HG02571 (cell line): Measurements from ENCODE around the gene MTHFR.

ENCODE experiments used
- ATAC-seq: cut with Tn5 transposase; IDR thresholded peaks from one replicate; pipeline ENCODE4 v1.9.1; 2021; ENCODE audit warnings: mild to moderate bottlenecking, moderate library complexity; ENCODE audit not compliant: unreplicated experiment

Gene MTHFR

DNA sequence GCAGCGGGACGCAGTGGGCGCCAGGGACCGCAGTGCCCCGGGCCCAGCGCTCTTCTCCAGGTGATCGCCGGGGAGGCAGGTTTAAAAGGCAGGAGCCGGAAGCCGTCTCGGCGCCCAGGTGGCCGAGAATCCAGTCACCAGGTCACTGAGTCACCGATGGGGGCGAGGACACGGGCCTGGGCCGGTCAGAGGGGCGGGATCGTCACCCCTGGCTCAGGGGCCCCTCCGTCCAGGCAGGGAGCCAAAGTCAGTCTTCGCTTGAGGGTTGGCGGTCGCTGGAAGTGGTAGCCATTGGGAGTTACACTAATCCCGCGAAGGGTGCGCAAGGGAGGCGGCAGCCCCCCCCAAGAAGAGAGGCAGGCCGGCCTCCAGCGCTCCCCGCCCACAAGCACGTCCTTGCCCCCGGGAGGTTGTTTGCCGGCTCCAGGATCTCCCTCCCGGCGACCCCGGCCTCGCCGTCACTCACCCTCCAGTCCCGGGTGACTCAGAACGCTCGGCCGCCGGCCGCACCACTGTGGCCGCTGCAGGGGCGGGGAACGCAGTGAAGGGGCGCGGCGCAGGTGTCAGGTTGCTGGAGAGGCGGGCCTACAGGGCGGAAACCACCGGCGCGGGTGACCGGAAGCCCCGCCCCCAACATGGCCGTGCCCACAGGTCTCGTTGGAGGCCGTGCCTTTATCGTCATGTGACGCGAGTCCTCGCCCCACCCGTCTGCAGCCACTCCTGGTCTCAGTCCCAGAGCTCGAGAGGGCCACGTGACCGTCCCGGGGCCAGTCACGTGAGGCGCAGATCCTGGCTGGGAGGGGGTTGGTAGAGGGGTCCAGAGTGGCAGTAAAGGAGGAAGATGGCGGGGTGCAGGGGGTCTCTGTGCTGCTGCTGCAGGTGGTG lies at the start of gene MTHFR, which contains the start of gene CLCN6:
Gene MTHFR, minus strand, starts transcription at position 543 of the 885 bp plus-strand sequence. CDS start 2,848 bp downstream, outside the sequence.
Gene CLCN6, plus strand, starts transcription at position 770 of the 885 bp plus-strand sequence. Its CDS starts 72 bp downstream, at position 842.
- peak; percentile 88 for ATAC-seq

DNA sequence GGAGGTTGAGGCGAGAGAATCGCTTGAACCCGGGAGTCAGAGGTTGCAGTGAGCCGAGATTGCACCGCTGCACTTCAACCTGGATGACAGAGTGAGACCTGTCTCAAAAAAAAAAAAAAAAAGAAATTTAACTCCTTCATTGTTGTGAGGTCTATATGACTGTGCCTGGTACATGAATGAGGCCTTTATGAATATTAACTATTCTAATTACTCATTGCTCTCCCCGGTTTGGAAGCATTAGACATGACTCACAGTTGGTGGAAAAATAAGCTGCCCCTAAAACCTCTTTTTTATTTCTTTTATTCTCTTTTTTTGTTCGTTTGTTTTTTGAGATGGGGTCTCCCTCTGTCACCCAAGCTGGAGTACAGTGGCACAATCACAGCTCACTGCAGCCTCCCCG lies 49.7 kb upstream of the MTHFR start:
- ATAC-seq, result no peak

DNA sequence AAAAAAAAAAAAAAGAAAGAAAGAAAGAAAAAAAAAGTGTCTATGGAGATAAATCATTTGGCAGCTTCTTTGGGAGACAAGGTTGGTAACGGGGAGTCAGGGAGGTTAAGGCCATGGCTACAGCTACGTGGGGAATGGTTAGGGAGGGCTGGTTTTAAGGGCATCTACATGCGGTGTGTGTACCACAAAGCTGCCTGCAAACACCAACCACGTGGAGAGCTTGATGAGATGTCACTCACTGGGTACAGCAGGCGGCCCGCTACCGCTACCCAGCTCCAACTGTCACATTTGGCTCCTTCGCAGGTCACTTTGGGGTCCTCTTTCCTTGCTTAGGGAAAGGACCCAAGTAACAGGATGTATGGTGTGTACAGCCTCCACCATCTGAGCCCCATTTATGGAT lies 48.8 kb upstream of the MTHFR start:
- no peak for ATAC-seq

DNA sequence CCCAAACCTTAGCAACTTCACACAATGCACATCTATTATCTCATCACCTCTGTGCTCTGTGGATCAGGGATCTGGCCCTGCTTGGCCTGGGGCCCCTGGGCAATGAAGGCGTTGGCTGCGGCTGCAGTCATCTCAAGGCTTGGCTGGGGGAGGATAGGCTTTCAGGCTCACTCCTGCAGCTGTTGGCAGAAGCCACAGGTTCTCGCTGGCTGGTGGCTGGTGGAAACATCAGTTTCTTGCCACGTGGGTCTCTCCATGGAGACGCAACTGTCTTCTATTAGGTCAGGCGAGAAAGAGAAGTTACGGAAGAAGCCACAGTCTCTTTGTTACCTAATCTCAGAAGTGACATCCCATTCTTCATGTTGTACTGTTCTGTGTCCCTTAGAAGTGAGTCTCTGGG lies 45.4 kb upstream of the MTHFR start:
- ATAC-seq, result no peak

DNA sequence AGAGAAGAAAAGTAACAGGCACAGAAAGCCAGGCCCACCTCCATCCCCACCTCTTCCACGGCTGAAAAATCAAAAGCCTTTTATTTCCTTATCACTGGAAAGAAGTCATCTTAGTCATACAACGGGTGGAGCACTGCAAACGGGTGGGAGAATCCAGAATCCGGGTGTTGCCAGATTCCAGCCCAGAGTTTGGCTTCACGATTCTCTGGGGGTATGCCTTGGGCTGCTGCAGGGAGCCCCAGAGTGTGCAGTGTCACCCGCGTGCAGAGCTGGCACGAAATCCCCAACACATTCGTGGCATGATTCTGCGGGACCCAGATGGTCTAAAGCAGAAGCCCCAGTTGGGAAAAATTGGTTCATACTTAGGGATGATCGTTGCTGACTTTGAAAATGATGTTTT lies 44.4 kb upstream of the MTHFR start:
- no peak for ATAC-seq

DNA sequence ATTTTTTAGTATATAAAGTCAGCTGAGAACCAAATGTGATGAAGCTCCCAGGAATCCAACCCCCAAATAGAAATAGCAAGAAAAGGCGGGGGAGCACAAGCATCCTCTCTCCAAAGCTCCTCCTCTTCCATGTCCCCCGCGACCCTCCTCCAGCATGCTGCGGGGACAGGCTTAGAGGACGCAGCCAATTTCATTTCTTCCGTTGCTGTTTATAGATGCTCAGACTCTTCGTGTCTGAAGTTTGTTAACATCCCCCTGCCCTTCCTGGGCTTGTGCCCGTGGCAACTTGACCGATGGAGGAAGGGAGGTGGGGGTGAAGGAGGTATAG lies 42.6 kb upstream of the MTHFR start:
- ATAC-seq, result no peak

DNA sequence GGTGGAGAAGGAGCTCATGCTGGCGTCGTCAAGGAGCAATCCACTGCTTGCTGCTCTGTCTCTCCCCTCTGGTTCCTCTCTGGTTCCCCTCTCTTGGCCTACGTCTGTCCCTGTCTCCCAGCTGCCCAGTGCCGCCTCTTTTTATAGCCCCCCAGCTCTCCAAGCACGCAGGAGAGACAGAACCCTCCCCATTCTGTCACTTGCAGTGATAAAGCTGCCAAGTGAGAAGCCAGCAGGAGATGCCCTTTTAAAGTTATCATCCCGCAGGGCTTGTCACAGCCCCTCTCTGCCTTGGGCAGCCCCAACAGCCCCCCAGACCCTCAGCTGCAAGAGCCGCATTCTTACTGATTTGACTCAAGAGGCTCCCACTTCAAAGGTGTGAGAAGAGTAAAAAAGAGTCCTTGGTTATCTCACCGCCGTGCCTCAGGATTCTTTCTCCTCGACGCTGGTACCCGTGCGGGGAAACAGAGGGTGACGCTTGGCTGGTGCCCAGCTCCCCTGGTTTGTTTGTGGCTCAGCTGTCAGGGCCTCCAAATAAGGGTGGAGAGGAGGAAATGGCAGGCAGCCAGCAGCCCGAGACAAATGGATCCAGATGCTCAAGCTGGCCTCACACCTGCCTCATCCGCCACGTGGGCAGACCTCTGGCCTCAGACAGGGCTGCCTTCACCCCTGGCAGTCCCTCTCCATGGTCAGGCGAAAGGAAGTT lies 42.1 kb upstream of the MTHFR start, which contains the start of gene NPPA:
Gene NPPA, minus strand, starts transcription at position 117 of the 706 bp plus-strand sequence. Its CDS starts 99 bp downstream, at position 18.
- no peak for ATAC-seq

DNA sequence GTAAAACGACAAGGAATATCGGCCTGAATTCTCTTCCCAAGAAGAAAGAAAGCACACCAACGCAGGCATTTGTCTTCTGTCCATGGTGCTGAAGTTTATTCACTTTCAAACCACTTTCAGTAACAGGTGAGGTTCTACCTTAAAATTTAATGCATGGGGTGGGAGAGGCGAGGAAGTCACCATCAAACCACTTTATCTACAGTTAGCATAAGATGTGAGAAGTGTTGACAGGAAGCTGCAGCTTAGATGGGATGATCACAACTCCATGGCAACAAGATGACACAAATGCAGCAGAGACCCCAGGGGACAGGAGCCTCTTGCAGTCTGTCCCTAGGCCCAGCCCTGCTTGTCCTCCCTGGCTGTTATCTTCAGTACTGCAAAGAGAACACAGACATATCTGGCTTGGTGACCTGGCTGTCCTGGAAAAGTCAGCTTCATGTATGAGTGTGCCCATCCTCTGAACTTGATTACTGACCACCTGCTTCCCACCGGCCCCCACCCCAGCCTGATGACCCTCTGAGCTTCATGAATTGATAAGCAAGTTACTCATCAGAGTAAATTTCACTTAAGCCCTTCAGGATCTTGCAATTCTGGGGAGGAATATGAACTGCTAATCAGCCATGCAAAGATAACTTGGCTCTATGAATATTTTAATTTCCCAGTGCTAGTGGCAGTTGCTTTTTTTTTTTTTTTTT lies 40.0 kb upstream of the MTHFR start:
- no peak for ATAC-seq

DNA sequence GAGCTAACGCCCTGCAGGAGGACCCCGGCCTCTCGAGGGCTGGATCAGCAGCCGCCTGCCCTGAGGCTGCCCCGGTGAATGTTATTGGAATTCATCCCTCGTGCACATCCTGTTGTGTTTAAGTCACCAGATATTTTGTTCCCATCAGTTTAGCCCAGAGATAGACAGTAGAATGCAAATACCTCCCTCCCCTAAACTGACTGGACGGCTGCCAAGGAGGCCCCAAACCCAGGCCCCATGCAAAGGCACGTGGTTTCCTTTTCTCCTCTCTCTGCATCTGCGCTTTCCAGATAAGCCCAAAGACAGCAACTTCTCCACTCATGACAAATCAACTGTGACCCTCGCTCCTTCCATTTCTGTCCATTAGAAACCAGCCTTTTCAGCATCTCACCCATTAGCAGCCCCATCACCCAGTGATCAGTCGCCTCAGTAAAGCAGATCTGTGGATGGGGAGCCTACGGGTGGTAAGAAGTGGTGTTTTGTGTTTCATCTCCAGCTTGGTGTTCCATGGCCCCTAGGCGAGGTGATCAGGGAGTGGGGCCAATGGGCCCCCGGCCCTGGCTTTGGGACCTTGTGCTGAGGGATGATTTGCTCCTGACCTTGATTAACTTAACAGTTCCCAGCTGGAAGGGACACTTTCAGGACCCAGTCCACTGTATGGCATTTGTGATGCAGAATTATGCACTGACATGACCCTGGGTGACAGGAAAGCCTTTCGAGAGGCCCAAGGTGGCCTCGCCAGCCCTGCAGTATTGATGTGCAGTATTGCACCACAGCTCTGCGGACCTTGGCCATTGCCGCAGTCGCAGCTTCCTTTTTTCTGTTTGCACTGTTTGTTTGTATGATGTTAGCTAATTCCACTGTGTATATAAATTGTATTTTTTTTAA lies 36.6 kb upstream of the MTHFR start:
- no peak for ATAC-seq

DNA sequence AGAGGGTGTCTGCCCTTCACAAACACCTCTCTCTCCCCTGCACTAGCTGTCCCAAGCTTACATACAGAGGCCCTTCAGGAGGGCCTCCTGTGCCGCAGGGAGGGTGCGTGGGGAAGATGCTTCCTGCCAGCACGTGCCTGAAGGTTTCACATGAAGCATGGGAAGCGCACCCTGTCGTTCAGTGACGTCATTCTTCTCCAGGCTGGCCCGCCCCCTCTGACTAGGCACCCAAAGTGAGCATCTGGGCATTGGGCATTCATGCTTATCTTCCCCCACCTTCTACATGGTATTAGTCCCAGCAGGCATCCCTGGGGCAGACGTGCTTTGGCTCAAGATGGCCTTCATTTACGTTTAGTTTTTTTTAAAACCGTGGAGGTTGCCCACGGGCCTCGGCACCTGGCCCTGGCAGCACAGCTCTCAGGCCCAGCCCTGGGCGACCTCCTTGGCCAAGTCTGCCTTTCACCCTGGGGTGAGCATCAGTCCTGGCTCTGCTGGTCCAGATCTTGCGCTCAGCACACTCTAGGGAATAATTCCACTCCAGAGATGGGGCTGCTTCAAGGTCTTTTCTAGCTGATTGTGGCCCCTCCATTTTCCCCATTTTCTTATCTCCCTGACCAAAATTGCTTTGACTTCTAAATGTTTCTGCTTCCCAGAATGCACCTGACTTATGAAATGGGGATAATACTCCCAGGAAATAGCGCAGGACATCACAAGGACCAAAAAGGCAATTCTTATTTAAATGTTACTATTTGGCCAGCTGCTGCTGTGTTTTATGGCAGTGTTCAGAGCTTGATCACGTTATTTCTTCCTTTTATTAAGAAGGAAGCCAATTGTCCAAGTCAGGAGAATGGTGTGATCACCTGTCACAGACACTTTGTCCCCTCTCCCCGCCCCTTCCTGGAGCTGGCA lies 35.7 kb upstream of the MTHFR start:
- ATAC-seq, result no peak

DNA sequence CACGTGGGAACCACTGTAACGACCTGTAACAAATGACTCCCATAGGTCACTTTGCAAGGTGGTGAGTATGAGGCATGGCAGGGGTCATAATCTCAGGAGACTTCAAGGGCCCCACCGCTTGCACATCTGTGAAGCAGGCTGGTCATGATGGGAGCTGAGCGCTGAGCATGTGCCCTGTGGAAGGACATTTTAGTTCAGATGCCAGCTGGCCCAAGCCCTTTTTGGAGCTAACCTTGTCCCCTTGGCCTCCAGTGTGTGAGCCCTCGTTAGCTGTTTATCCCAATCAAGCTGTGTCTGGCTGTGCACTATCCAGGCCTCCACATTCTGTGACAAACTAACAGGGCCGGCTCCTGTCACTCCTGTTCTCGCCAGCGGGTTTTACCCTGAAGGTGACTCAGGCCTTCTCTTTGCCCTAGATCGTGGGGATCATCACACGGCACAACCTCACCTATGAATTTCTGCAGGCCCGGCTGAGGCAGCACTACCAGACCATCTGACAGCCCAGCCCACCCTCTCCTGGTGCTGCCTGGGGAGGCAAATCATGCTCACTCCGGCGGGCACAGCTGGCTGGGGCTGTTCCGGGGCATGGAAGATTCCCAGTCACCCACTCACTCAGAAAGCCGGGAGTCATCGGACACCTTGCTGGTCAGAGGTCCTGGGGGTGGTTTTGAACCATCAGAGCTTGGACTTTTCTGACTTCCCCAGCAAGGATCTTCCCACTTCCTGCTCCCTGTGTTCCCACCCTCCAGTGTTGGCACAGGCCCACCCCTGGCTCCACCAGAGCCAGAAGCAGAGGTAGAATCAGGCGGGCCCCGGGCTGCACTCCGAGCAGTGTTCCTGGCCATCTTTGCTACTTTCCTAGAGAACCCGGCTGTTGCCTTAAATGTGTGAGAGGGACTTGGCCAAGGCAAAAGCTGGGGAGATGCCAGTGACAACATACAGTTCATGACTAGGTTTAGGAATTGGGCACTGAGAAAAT lies 34.3 kb upstream of the MTHFR start:
- no peak for ATAC-seq

DNA sequence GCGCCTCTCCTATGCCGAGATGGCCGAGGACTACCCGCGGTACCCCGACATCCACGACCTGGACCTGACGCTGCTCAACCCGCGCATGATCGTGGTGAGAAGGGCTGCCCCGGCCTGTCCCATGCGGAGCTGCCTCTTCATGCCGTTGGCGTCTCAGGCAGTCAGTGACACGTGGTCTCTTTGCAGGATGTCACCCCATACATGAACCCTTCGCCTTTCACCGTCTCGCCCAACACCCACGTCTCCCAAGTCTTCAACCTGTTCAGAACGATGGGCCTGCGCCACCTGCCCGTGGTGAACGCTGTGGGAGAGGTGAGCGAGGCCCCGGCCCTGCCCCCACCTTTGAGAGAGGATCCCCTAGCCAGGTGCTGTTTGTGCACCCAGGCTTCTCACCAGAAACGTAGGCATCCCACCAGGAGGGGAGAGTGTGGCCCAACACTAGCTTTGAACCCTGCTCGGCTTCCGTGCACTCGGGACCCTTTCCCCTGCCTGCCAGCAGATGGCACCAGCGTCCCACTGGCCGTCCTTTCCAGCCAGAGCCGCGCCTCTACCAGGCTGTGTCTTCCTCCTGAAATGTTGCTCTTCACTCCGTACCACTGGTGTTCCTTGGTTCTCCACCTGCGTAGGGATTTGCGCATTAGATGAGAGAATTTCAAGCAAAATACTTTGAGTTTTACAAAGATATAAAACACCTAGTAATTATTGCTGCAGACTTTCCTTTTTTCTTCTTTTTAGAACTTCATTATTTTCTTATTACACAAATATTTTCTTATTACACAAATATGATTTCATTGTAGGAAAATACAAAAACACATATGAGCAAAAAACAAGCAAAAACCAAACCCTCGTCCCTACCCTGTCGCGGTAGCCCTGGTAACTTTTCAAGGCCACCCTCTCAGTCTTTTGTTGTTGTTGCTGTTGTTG lies 32.8 kb upstream of the MTHFR start:
- no peak for ATAC-seq

DNA sequence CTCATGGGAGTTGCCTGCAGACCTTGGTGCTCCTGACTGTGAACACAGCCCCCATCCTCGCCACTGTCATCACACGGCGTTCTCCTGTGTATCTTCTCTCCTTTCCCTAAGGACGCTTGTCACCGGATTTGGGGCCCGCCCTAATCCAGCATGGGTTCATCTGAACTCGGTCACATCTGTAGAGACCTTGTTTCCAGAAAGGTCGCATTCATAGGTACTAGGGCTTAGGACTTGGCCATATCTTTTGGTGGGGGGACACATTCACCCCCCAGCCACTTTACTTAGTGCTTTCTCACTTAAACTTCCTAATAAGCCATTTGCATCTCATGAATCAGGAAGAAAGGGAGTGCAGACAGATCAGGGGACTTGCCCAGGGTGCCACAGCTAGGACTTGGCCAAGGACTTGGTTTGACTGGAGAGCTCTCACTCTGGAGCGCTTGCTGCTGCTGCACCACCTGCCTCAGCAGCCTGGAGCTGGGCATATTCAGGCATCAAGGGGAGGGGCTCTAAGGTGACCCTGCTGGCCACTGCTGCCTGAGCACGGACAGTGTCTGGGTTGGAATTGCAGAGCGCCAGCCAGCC lies 32.1 kb upstream of the MTHFR start:
- ATAC-seq, result no peak

DNA sequence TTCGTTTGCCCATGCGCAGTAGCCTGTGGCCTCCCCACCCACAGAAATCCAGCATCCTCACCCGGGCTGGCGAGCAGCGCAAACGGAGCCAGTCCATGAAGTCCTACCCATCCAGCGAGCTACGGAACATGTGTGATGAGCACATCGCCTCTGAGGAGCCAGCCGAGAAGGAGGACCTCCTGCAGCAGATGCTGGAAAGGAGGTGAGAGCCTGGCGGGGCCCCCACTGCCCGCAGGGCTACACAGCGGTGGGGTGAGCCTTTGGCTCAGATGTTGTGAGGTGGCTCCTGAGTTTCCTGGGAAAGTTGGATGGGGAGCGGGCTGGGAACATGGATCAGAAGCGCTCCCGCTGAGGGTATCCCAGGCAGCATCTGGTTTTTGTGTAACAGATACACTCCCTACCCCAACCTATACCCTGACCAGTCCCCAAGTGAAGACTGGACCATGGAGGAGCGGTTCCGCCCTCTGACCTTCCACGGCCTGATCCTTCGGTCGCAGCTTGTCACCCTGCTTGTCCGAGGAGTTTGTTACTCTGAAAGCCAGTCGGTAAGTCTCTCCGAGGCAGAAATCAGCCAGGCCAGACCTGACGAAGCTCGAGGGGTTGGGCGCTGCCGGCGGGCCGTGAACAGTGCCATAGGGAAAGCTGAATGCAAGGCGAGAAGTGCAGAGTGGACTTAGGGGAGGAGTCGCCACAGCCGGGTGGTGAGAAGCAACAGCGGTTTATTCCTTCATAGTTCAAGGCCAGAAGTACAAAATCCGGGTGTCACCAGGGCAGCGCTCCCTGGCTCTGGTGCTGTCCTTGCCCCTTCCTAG lies 31.4 kb upstream of the MTHFR start:
- no peak for ATAC-seq

DNA sequence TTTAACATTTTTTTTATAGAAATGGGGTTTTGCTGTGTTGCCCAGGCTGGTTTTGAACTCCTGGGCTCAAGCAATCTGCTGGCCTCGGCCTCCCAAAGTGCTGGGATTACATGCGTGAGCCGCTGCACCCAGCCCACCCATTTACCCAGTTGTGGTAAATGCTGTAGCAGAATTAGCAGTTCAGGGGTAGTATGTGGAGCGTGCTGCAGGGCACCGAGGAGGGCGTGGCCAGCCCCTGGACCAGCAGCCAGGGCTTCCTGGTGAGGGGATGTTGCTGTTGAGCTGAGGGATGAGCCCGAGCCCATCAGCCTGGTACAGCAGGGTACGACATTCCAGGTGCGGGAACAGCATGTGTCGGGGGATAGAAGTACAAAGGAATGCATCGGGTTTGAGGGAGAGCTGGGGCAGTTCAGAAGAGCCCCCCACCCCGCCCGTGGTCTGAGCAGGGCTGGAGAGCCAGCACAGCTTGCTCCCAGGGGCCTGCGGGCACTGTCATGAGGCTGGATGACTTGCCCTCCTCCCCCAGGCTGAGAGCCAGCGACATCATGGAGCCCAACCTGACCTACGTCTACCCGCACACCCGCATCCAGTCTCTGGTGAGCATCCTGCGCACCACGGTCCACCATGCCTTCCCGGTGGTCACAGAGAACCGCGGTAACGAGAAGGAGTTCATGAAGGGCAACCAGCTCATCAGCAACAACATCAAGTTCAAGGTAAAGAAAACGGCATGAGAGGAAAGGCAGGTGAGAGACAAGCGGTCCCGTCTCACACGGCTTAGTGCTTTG lies 29.9 kb upstream of the MTHFR start:
- ATAC-seq, result no peak
